K562 (cell line): ENCODE data around the gene CCDC27. TPM values are rescaled to one million over a fixed set of nuclear protein-coding genes. Genes with fewer than 3 reads are reported as not detected.

Experiments
- ATF1 ChIP-seq, 2 experiments: fragments of 450-650 bp in 1 of 2; IDR thresholded peaks; 2 replicates each; pipeline ENCODE4 v1.6.1; 2016; ENCODE audit warnings: missing compliant biosample characterization in 1 of 2, missing genetic modification characterization in 1 of 2
- E2F3 ChIP-seq: fragments of 250-450 bp; sonication (Bioruptor Pico); IDR thresholded peaks from 2 replicates; pipeline ENCODE4 v1.4.0; 2020; ENCODE audit warnings: mild to moderate bottlenecking
- ETS2 ChIP-seq: IDR thresholded peaks from 2 replicates; pipeline ENCODE4 v1.6.1; 2016; ENCODE audit warnings: borderline replicate concordance, missing genetic modification characterization, mild to moderate bottlenecking, moderate library complexity, missing compliant biosample characterization; ENCODE audit not compliant: poor library complexity, severe bottlenecking
- FIP1L1 ChIP-seq: fragments of 200-400 bp; formaldehyde crosslinking; IDR thresholded peaks from 2 replicates; pipeline ENCODE4 v1.6.1; 2018; ENCODE audit warnings: mild to moderate bottlenecking, low read depth, low read length; ENCODE audit not compliant: poor library complexity, severe bottlenecking
- GABPA ChIP-seq: fragments of 200-800 bp; sonication (Bioruptor generic); conservative IDR thresholded peaks from 2 replicates; pipeline ENCODE4 v1.6.1; 2016; ENCODE audit warnings: low read depth, missing genetic modification characterization, missing compliant biosample characterization
- GTF2F1 ChIP-seq: IDR thresholded peaks from 2 replicates; pipeline ENCODE4 v1.6.1; 2011; ENCODE audit warnings: low read depth, low read length, improper control_type of control experiment
- HCFC1 ChIP-seq: IDR thresholded peaks from 2 replicates; pipeline ENCODE4 v1.6.1; 2012; ENCODE audit warnings: low read depth, low read length, improper control_type of control experiment
- L3MBTL2 ChIP-seq: fragments of 450-650 bp; IDR thresholded peaks from 2 replicates; pipeline ENCODE4 v1.6.1; 2016; ENCODE audit warnings: mild to moderate bottlenecking, moderate library complexity
- MAFG ChIP-seq: fragments of 450-650 bp; conservative IDR thresholded peaks from 2 replicates; pipeline ENCODE4 v1.6.1; 2016; ENCODE audit warnings: missing genetic modification characterization, missing compliant biosample characterization
- MCM2 ChIP-seq: fragments of 450-650 bp; IDR thresholded peaks from 2 replicates; pipeline ENCODE4 v1.6.1; 2017; ENCODE audit warnings: low read depth, mild to moderate bottlenecking
- NCOA6 ChIP-seq: fragments of 450-650 bp; IDR thresholded peaks from 2 replicates; pipeline ENCODE4 v1.6.1; 2017; ENCODE audit warnings: mild to moderate bottlenecking
- NR4A1 ChIP-seq, 2 experiments: fragments of 250-450 bp in 1 of 2; fragments of 450-650 bp in 1 of 2; sonication (Bioruptor Pico) in 1 of 2; IDR thresholded peaks; 2 replicates each; pipeline versions ENCODE4 v1.4.0 to v1.6.1; 2016 to 2020; ENCODE audit warnings: mild to moderate bottlenecking in 2 of 2, missing compliant biosample characterization in 1 of 2, missing genetic modification characterization in 1 of 2, moderate library complexity in 1 of 2
- PPARD ChIP-seq: fragments of 250-450 bp; sonication (Bioruptor Pico); IDR thresholded peaks from 2 replicates; pipeline ENCODE4 v1.8.0; 2022; ENCODE audit warnings: inconsistent platforms, mild to moderate bottlenecking, moderate library complexity
- SLC30A9 ChIP-seq: fragments of 250-450 bp; sonication (Bioruptor Pico); IDR thresholded peaks from 2 replicates; pipeline ENCODE4 v1.8.0; 2022; ENCODE audit warnings: mild to moderate bottlenecking, moderate library complexity
- SMARCA5 ChIP-seq: fragments of 450-650 bp; IDR thresholded peaks from 2 replicates; pipeline ENCODE4 v1.6.1; 2016
- SNIP1 ChIP-seq: fragments of 450-650 bp; IDR thresholded peaks from 2 replicates; pipeline ENCODE4 v1.7.1; 2017; ENCODE audit warnings: low read depth, mild to moderate bottlenecking
- SUPT5H ChIP-seq: fragments of 450-650 bp; IDR thresholded peaks from 2 replicates; pipeline ENCODE4 v1.6.1; 2016
- TFAM ChIP-seq: fragments of 250-450 bp; sonication (Bioruptor Pico); conservative IDR thresholded peaks from 2 replicates; pipeline ENCODE4 v1.5.0; 2021; ENCODE audit warnings: mild to moderate bottlenecking, moderate library complexity
- TFAP4 ChIP-seq: sonication (generic); formaldehyde crosslinking; IDR thresholded peaks from 2 replicates; pipeline ENCODE4 v1.8.0; 2022; ENCODE audit warnings: missing genetic modification reagents, mild to moderate bottlenecking, moderate library complexity, borderline replicate concordance
- ZFP30 ChIP-seq: fragments of 250-450 bp; sonication (Bioruptor Pico); IDR thresholded peaks from 2 replicates; pipeline ENCODE4 v1.8.0; 2022; ENCODE audit warnings: moderate library complexity, mild to moderate bottlenecking, inconsistent platforms, borderline replicate concordance
- ZNF23 ChIP-seq: fragments of 250-450 bp; sonication (Bioruptor Pico); IDR thresholded peaks from 2 replicates; pipeline ENCODE4 v1.4.0; 2020; ENCODE audit warnings: mild to moderate bottlenecking
- ZNF347 ChIP-seq: fragments of 450-650 bp; formaldehyde crosslinking; IDR thresholded peaks from 2 replicates; pipeline ENCODE4 v1.4.0; 2020; ENCODE audit warnings: low read depth, mild to moderate bottlenecking, moderate library complexity
- ZNF445 ChIP-seq: fragments of 250-450 bp; sonication (Bioruptor Pico); IDR thresholded peaks from 2 replicates; pipeline ENCODE4 v1.4.0; 2020; ENCODE audit warnings: low read depth, mild to moderate bottlenecking, moderate library complexity
- polyA plus RNA-seq, 8 experiments: library from polyadenylated mRNA; depleted of rRNA in 4 of 8; stranded (reverse) in 5 of 8; unstranded in 3 of 8; fragments of >200 nt; fragmentation: Nextera tagmentation in 2 of 8; fragmentation: Illumina TruSeq in 1 of 8; extraction: Ambion mirVana in 2 of 8; extraction: Trizol in 1 of 8; gene quantifications; 2 replicates each; pipeline versions ENCODE4 v1.2.1 to v1.2.3, GENCODE V29; 2011 to 2014; ENCODE audit warnings: inconsistent platforms in 1 of 8, missing spikeins in 1 of 8
- total RNA-seq, 7 experiments: library from RNA; depleted of rRNA in 6 of 7; stranded (reverse); fragments of >200 nt in 6 of 7; fragmentation: Illumina TruSeq in 2 of 7; extraction: Trizol in 2 of 7; gene quantifications; 2 replicates each; pipeline versions ENCODE4 v1.2.1 to v1.2.3, GENCODE V29; 2011 to 2021; ENCODE audit warnings: low replicate concordance in 1 of 7
- TF ChIP-seq, protein P1 (sequence below): fragments of 450-650 bp; IDR thresholded peaks from 2 replicates; pipeline ENCODE4 v1.7.0; 2016; ENCODE audit warnings: borderline replicate concordance
- TF ChIP-seq, protein P2 (sequence below): fragments of 250-450 bp; sonication (Bioruptor Pico); IDR thresholded peaks from 2 replicates; pipeline ENCODE4 v1.4.0; 2020
- TF ChIP-seq, protein P3 (sequence below): sonication (generic); formaldehyde crosslinking; IDR thresholded peaks from 2 replicates; pipeline ENCODE4 v1.9.0; 2022; ENCODE audit warnings: mild to moderate bottlenecking, missing genetic modification reagents

Gene CCDC27
- total and polyA plus RNA-seq, 9 of the 15 experiments (the other 6 are each of a cell fraction or from before 2014, with no cell fraction given): 0.01 to 0.04 TPM; not detected in 7

DNA sequence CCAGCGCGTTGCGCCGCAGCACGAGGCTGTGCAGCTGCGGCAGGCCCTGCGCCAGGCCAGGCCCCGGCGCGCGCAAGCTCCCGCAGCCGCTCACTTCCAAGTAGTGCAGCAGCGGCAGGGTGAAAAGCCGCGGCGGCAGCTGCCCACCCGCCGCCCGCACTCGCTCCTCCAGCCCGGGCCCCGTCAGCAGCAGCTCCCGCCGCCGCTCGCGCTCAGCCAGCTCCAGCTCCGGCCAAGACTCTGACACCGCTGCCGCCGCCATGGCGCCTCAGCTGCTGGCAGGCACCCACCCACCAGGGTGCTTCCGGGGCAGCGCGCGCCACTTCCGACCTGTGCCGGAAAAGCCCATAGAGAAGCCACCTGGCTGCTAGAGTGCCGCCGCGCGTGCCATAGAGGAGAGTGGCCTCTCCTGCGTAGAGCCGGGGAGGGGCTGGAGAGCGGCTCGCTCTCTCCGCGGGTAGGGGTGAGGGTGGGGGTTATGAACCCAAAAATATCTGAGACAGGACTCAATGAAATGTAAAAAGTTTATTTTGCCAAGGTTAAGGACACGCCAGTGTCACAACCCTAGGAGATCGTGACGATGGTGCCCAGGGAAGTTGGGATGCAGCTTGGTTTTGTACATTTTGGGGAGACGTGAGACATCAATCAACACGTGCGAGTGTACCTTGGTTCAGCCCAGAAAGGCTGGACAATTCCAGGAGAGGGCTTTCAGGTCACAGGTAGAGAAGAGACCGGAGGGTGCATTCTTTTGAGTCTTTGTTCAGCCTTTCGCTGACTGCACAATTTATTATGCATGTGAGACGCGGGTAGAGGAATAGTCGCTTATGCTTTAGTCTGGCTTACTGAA lies 44.2 kb downstream of the CCDC27 start, which contains the start of gene LRRC47 (continued):
- TF ChIP-seq TFAP4 (CRISPR knock-in tag) (peak; percentile 99), GTF2F1 (peak; percentile 68; the same call in 1 of the 2 replicates), MAFG (tag) (peak; percentile 83), L3MBTL2 (peak; percentile 43; the same call in 1 of the 2 replicates), ZNF347 (no peak), TFAM (no peak), SNIP1 (peak; percentile 99), E2F3 (CRISPR knock-in tag) (no peak), PPARD (no peak), ZFP30 (CRISPR knock-in tag) (no peak), SMARCA5 (no peak), SUPT5H (peak; percentile 77), FIP1L1 (peak; percentile 31), ETS2 (no peak), NCOA6 (no peak), ZNF445 (CRISPR knock-in tag) (no peak), ATF1 (CRISPR knock-in tag; IDR thresholded peaks at IDR 0.05) (no peak), ATF1 (tag; IDR thresholded peaks at IDR 0.05) (peak; percentile 91), HCFC1 (peak; percentile 89), GABPA (tag) (peak; percentile 99), NR4A1 (CRISPR knock-in tag; IDR thresholded peaks at IDR 0.05) (no peak), NR4A1 (tag; IDR thresholded peaks at IDR 0.05) (no peak), SLC30A9 (CRISPR knock-in tag) (no peak), ZNF23 (CRISPR knock-in tag) (no peak), MCM2 (no peak)
- TF ChIP-seq, protein P1, sequence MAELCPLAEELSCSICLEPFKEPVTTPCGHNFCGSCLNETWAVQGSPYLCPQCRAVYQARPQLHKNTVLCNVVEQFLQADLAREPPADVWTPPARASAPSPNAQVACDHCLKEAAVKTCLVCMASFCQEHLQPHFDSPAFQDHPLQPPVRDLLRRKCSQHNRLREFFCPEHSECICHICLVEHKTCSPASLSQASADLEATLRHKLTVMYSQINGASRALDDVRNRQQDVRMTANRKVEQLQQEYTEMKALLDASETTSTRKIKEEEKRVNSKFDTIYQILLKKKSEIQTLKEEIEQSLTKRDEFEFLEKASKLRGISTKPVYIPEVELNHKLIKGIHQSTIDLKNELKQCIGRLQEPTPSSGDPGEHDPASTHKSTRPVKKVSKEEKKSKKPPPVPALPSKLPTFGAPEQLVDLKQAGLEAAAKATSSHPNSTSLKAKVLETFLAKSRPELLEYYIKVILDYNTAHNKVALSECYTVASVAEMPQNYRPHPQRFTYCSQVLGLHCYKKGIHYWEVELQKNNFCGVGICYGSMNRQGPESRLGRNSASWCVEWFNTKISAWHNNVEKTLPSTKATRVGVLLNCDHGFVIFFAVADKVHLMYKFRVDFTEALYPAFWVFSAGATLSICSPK: no peak
- TF ChIP-seq, protein P2, sequence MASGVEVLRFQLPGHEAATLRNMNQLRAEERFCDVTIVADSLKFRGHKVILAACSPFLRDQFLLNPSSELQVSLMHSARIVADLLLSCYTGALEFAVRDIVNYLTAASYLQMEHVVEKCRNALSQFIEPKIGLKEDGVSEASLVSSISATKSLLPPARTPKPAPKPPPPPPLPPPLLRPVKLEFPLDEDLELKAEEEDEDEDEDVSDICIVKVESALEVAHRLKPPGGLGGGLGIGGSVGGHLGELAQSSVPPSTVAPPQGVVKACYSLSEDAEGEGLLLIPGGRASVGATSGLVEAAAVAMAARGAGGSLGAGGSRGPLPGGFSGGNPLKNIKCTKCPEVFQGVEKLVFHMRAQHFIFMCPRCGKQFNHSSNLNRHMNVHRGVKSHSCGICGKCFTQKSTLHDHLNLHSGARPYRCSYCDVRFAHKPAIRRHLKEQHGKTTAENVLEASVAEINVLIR: peak; percentile 67
- TF ChIP-seq, protein P3, sequence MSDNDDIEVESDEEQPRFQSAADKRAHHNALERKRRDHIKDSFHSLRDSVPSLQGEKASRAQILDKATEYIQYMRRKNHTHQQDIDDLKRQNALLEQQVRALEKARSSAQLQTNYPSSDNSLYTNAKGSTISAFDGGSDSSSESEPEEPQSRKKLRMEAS (CRISPR knock-in tag): peak; percentile 91
